ENCODE measurements around the gene HIPK1.

HIPK1 gene

DNA sequence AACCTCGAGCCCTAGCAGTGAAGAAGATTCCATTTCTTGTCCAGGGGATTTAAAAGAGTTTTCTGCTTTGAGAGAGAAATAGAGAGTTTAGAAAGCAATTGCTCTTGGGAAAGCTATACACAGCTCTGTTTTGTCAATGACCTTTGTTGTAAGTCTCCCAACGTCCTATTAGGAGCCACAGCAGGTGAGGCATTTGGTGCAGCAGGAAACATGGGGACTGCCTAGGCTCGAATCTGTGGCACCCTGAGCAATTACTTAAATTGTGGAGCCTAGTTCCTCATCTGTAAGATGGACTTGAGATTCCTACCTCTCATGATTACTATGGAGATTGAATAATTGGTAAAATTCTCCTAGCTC is 15.8 kb upstream of the HIPK1 start:
- in situ Hi-C loops (cut with MboI; ENCODE audit: low sequenced_read_pairs, unreplicated experiment): no loop called here
- TF ChIP-seq, protein P1, sequence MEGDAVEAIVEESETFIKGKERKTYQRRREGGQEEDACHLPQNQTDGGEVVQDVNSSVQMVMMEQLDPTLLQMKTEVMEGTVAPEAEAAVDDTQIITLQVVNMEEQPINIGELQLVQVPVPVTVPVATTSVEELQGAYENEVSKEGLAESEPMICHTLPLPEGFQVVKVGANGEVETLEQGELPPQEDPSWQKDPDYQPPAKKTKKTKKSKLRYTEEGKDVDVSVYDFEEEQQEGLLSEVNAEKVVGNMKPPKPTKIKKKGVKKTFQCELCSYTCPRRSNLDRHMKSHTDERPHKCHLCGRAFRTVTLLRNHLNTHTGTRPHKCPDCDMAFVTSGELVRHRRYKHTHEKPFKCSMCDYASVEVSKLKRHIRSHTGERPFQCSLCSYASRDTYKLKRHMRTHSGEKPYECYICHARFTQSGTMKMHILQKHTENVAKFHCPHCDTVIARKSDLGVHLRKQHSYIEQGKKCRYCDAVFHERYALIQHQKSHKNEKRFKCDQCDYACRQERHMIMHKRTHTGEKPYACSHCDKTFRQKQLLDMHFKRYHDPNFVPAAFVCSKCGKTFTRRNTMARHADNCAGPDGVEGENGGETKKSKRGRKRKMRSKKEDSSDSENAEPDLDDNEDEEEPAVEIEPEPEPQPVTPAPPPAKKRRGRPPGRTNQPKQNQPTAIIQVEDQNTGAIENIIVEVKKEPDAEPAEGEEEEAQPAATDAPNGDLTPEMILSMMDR (IDR thresholded peaks at IDR 0.05; ENCODE audit: borderline replicate concordance, control extremely low read depth, extremely low read depth, insufficient read depth, missing control alignments): no peak
- DNase-seq (ENCODE audit: low spot score): no peak

DNA sequence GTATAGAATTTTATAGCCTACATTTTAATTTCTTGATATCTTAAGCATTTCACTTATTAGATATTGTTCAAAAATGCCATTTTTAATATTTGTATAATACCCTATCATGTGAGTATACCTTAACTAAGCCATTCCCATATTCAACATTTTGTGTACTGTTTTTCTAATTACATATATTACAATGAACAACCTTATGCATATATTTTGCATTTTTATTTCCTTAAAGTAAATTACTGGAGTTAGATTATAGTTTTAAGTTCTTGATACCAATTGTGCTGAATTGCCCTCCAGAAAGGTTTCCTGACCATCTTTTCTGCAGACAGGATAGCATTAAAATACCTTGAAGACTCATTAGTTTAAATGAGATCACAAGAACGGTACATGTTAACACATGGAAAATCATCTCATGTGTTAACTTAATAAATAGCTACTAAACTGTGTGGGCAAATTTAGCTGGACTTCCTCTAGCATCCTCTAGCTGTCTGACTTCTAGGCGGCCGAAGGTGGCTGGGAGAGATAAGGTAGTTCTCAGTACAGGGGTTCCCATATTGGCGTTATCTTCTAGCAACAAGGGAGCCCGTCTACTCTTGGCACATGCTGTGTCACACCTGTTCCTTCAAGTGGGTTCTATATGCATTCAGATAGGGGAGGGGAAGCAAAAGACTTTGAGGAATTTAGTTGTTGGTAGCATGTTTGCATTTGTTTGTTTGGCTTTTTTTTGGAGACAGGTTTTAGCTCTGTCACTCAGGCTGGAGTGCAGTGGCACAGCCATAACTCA is 15.0 kb upstream of the HIPK1 start:
- TF ChIP-seq, protein P1 (IDR thresholded peaks at IDR 0.05; ENCODE audit: borderline replicate concordance, control extremely low read depth, extremely low read depth, insufficient read depth, missing control alignments): no peak
- in situ Hi-C loops (cut with MboI; ENCODE audit: low sequenced_read_pairs, unreplicated experiment): no loop called here
- DNase-seq (ENCODE audit: low spot score): no peak

DNA sequence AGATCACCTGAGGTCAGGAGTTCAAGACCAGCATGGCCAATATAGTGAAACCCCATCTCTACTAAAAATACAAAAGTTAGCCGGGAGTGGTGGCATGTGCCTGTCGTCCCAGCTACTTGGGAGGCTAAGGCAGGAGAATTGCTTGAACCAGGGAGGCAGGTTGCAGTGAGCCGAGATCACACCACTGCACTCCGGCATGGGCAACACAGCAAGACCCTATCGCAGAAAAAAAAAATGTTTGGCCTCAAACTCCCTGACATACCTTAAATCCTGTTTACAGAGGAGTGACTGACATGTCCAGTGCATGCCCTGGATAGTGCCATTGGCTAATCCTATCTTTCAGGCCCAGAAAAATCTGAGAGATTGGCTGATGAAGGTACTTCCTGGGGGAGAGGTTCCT is 12.2 kb upstream of the HIPK1 start:
- in situ Hi-C loops (cut with MboI; ENCODE audit: low sequenced_read_pairs, unreplicated experiment): no loop called here
- TF ChIP-seq, protein P1 (IDR thresholded peaks at IDR 0.05; ENCODE audit: borderline replicate concordance, control extremely low read depth, extremely low read depth, insufficient read depth, missing control alignments): no peak
- no peak for DNase-seq (ENCODE audit: low spot score)

DNA sequence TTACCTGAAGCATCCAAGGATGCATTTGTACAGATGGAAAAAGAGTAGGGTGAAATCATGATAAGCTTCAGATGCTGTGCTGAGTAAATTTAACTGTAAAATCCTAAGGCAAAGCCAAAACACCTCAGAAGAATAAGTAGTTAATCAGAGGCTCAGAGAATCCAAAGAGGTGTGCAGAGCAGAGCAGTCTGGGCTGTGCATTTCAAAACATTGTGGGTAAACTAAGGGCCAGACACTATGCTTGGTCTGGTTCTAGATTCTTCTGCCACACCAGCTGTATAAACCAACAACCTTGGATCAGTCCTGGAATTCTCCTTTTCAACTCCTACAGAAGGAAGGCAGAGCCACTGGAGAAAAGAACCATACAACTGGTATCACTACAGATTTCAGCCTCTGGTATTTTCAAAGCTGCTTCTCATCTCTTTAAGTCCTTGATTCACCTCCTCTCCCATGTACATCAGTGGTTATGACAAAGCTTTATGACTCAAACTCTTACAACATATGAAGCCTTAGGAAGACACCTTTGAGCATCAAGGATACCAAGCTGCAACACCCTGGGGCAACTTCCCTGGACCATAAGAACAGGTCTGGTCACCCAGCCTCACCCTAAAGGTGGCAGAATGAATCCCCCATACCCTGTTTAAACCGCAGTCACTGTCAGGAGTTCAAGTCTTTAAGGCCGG is 11.6 kb upstream of the HIPK1 start:
- no peak for DNase-seq (ENCODE audit: low spot score)
- TF ChIP-seq, protein P1 (IDR thresholded peaks at IDR 0.05; ENCODE audit: borderline replicate concordance, control extremely low read depth, extremely low read depth, insufficient read depth, missing control alignments): no peak
- in situ Hi-C loops (cut with MboI; ENCODE audit: low sequenced_read_pairs, unreplicated experiment): no loop called here

DNA sequence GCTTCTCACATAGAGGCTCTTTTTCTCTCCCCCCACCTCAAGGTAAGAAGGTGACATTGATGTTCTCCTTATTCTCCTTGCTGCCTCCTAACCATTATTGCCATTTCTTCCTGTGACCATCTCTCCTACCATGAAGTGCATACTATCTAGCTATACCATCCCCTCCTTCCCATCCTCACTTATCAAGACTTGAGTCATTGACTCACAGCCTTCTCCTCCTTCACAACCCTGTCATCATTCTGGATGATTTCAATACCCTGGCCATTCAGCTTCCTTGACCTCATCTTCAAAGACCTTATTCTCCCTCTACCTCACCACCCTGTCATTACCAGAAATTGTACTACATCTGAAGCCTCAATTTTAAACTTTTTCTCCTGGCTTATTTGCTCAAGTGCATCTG is 10.9 kb upstream of the HIPK1 start:
- TF ChIP-seq, protein P1 (IDR thresholded peaks at IDR 0.05; ENCODE audit: borderline replicate concordance, control extremely low read depth, extremely low read depth, insufficient read depth, missing control alignments): no peak
- in situ Hi-C loops (cut with MboI; ENCODE audit: low sequenced_read_pairs, unreplicated experiment): no loop called here

DNA sequence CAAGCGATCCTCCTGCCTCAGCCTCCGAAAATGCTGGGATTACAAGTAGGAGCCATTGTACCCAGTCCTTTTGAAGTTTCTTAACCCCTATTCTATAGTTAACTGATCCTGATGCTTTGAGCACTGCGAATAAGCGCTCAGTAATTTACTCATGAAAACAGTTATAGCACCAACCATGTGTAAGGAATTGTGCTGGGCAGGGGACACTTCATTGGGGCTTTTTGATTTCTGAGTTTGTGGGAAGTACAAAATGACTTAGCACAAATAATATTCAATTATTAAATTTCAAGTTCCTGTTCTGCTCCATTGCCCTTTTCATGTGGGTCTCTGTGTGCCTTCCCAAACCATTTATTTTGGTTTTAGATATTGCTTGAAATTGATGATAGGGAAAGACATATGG is 6.2 kb upstream of the HIPK1 start:
- no peak for DNase-seq (ENCODE audit: low spot score)
- in situ Hi-C loops (cut with MboI; ENCODE audit: low sequenced_read_pairs, unreplicated experiment): no loop called here
- TF ChIP-seq, protein P1 (IDR thresholded peaks at IDR 0.05; ENCODE audit: borderline replicate concordance, control extremely low read depth, extremely low read depth, insufficient read depth, missing control alignments): no peak

More for the DNA sequence above, 10.9 kb upstream of the HIPK1 start:
- no peak for DNase-seq (ENCODE audit: low spot score)

Measured in GM13976 (cell line).